Neural crest cell (in vitro differentiated cells): ENCODE data around the gene TMEM132C. TPM values are rescaled to one million over a fixed set of nuclear protein-coding genes. Genes with fewer than 3 reads are reported as not detected.

Source experiments
- DNase-seq: peaks from one replicate; pipeline ENCODE4 v3.0.0; 2021; ENCODE audit warnings: low read depth, mixed read lengths, low spot score
- H3K27ac Mint-ChIP-seq: one replicate; pipeline ENCODE4 v1.8.0; 2021; ENCODE audit warnings: mild to moderate bottlenecking, mixed read lengths; ENCODE audit not compliant: unreplicated experiment
- H3K27me3 Mint-ChIP-seq: 2 replicates; pipeline ENCODE4 v1.8.0; 2021; ENCODE audit warnings: low read depth, mild to moderate bottlenecking, mixed read lengths
- H3K36me3 Mint-ChIP-seq: 2 replicates; pipeline ENCODE4 v1.8.0; 2021; ENCODE audit warnings: low read depth, mild to moderate bottlenecking, mixed read lengths
- H3K4me1 Mint-ChIP-seq: 2 replicates; pipeline ENCODE4 v1.8.0; 2021; ENCODE audit warnings: mixed read lengths
- H3K4me3 Mint-ChIP-seq: one replicate; pipeline ENCODE4 v1.8.0; 2021; ENCODE audit warnings: mild to moderate bottlenecking, mixed read lengths
- H3K9me3 Mint-ChIP-seq: 2 replicates; pipeline ENCODE4 v1.8.0; 2021; ENCODE audit warnings: mixed read lengths
- CTCF ChIP-seq: fragments of 200-600 bp; sonication (generic); conservative IDR thresholded peaks from 2 replicates; pipeline ENCODE4 v1.5.0; 2021; ENCODE audit warnings: antibody characterized with exemption, mild to moderate bottlenecking
- long read RNA-seq: library from polyadenylated mRNA; unstranded; transcript quantifications from one replicate; pipeline ENCODE4 v2.0.0, GENCODE V29; 2020
- total RNA-seq: library from RNA; stranded (reverse); gene quantifications from 2 replicates; pipeline ENCODE4 v1.2.1, GENCODE V29; 2021

The TMEM132C gene
- total RNA-seq, result 10.6 and 10.9 TPM in 2 replicates
- long read RNA-seq, partial matches to known transcripts, result 2 of 7 reads
- long read RNA-seq, other reads (novel, unspliced or antisense), result 5 of 7 reads

- H3K4me3 Mint-ChIP-seq, result peak within 1 kb of the TSS; percentile 86
Observed at GRCh38 chr12:128267131-128267622, at the start of gene TMEM132C. Gene TMEM132C (plus strand): TSS chr12:128267170. CDS start chr12:128267403, 233 bp downstream.

GRCh38 chr12:128224226-128224625, 42.7 kb upstream of the TMEM132C start:
- H3K4me1 Mint-ChIP-seq, result no peaks in the 10 kb centered on the region
- no peaks in the 10 kb centered on the region for H3K9me3 Mint-ChIP-seq
- no peaks in the 10 kb centered on the region for H3K36me3 Mint-ChIP-seq
- H3K4me3 Mint-ChIP-seq, result no peak overlapping the region
- peaks cover 3% of the 10 kb centered on the region for H3K27me3 Mint-ChIP-seq
- DNase-seq, result no peak
- TF ChIP-seq CTCF, result no peak
- no peak overlapping the region for H3K27ac Mint-ChIP-seq

More at GRCh38 chr12:128267131-128267622, at the start of gene TMEM132C:
- DNase-seq, result no peak
- no peak within 1 kb of the TSS for H3K27ac Mint-ChIP-seq
- H3K27me3 Mint-ChIP-seq, result peaks cover 84% of the 10 kb centered on the region
- H3K4me1 Mint-ChIP-seq, result peaks cover 24% of the 10 kb centered on the region
- H3K9me3 Mint-ChIP-seq, result peaks cover 2% of the 10 kb centered on the region
- H3K36me3 Mint-ChIP-seq, result no peaks in the 10 kb centered on the region
- no peak for TF ChIP-seq CTCF

GRCh38 chr12:128228581-128228980, 38.4 kb upstream of the TMEM132C start:
- Mint-ChIP-seq H3K36me3 (no peaks in the 10 kb centered on the region), H3K27ac (no peak overlapping the region), H3K4me1 (no peaks in the 10 kb centered on the region), H3K9me3 (no peaks in the 10 kb centered on the region), H3K4me3 (no peak overlapping the region), H3K27me3 (peaks cover 10% of the 10 kb centered on the region)
- no peak for TF ChIP-seq CTCF
- no peak for DNase-seq

- Mint-ChIP-seq H3K27me3 (peaks cover 6% of the 10 kb centered on the region), H3K27ac (no peak overlapping the region), H3K9me3 (no peaks in the 10 kb centered on the region), H3K4me1 (peaks cover 5% of the 10 kb centered on the region), H3K4me3 (no peak overlapping the region), H3K36me3 (no peaks in the 10 kb centered on the region)
- no peak for TF ChIP-seq CTCF
- DNase-seq, result no peak
Observed at GRCh38 chr12:128235635-128236417, 31.1 kb upstream of the TMEM132C start.

- TF ChIP-seq CTCF, result no peak
- Mint-ChIP-seq H3K4me3 (no peak overlapping the region), H3K27me3 (peaks cover 4% of the 10 kb centered on the region), H3K27ac (no peak overlapping the region), H3K9me3 (no peaks in the 10 kb centered on the region), H3K36me3 (no peaks in the 10 kb centered on the region), H3K4me1 (peaks cover 5% of the 10 kb centered on the region)
- no peak for DNase-seq
Observed at GRCh38 chr12:128236525-128236924, 30.4 kb upstream of the TMEM132C start.
